SJSA1 (cell line): ENCODE results near the gene KDM4E. TPM values are rescaled to one million over a fixed set of nuclear protein-coding genes. Genes with fewer than 3 reads are reported as not detected.
"Not testable (repeated sequence)": the region's sequence is repeated elsewhere in the genome, so short reads cannot be mapped to it uniquely, and the experiment has no call there.

Experiments
- DNase-seq, 2 experiments: peaks; one replicate each; pipeline ENCODE4 v3.0.0-alpha.2; 2015 to 2020; ENCODE audit warnings: low spot score in 2 of 2, low read depth in 1 of 2
- H3K27ac ChIP-seq: fragments of 250-450 bp; sonication (Bioruptor Pico); 2 replicates; pipeline ENCODE4 v1.5.1; 2020; ENCODE audit warnings: mild to moderate bottlenecking, moderate library complexity
- H3K27me3 ChIP-seq: fragments of 250-450 bp; sonication (Bioruptor Pico); replicated peaks from 2 replicates; pipeline ENCODE4 v1.5.1; 2020; ENCODE audit warnings: mild to moderate bottlenecking, moderate library complexity
- H3K36me3 ChIP-seq: fragments of 250-450 bp; sonication (Bioruptor Pico); 2 replicates; pipeline ENCODE4 v1.5.1; 2020; ENCODE audit warnings: mild to moderate bottlenecking
- H3K4me1 ChIP-seq: fragments of 250-450 bp; sonication (Bioruptor Pico); replicated peaks from 2 replicates; pipeline ENCODE4 v1.6.1; 2021; ENCODE audit warnings: mild to moderate bottlenecking
- H3K4me3 ChIP-seq: fragments of 250-450 bp; sonication (Bioruptor Pico); 2 replicates; pipeline ENCODE4 v1.5.1; 2020; ENCODE audit warnings: mild to moderate bottlenecking
- H3K9me3 ChIP-seq: fragments of 250-450 bp; sonication (Bioruptor Pico); replicated peaks from 2 replicates; pipeline ENCODE4 v1.5.1; 2020; ENCODE audit warnings: mild to moderate bottlenecking
- total RNA-seq: library from RNA; depleted of rRNA; stranded (reverse); fragments of >200 nt; shearing (Covaris generic); gene quantifications from 2 replicates; pipeline ENCODE4 v1.2.3, GENCODE V29; 2014

KDM4E gene
- total RNA-seq, 1 experiment from 2014 or later: not detected

GRCh38 chr11:95033051-95033450 lies 8.0 kb downstream of the KDM4E start:
- no peak for DNase-seq
- no peak overlapping the region for H3K4me3 ChIP-seq
- no peaks in the 10 kb centered on the region for H3K4me1 ChIP-seq
- no peak overlapping the region for H3K27ac ChIP-seq
- no peaks in the 10 kb centered on the region for H3K9me3 ChIP-seq
- no peaks in the 10 kb centered on the region for H3K27me3 ChIP-seq
- H3K36me3 ChIP-seq: no peaks in the 10 kb centered on the region

GRCh38 chr11:95035316-95035715 lies 10.3 kb downstream of the KDM4E start:
- no peak for DNase-seq
- H3K9me3 ChIP-seq: no peaks in the 10 kb centered on the region
- H3K36me3 ChIP-seq: no peaks in the 10 kb centered on the region
- H3K4me3 ChIP-seq: no peak overlapping the region
- H3K27ac ChIP-seq: no peak overlapping the region
- H3K4me1 ChIP-seq: no peaks in the 10 kb centered on the region
- H3K27me3 ChIP-seq: no peaks in the 10 kb centered on the region

DNA sequence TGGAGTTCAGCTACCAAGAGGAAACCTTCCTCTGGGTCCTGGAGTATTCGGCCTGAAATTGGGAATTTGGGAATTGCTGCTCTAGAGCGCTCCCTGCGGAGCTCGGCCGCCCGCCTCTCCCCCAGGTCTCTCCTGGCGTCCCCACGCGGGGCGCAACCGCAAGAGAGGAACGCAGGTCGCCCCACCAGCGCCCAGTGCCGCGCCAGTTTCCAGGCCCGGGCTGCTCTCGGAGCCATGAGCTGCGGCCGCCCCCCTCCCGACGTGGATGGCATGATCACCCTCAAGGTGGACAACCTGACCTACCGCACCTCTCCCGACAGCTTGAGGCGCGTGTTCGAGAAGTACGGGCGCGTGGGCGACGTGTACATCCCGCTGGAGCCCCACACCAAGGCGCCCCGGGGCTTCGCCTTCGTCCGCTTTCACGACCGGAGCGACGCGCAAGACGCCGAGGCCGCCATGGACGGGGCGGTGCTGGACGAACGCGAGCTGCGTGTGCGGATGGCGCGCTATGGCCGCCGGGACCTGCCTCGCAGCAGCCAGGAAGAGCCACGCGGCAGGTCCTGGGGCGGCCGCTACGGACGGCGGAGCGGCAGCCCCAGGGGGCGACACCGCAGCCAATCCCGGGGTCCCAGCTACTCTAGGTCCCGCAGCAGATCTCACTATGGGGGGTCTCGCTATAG lies 12.4 kb downstream of the KDM4E start:
- not testable (repeated sequence) for DNase-seq

GRCh38 chr11:95042239-95042638 lies 17.2 kb downstream of the KDM4E start:
- DNase-seq: no peak
- Histone ChIP-seq H3K27ac (no peak overlapping the region), H3K27me3 (no peaks in the 10 kb centered on the region), H3K4me1 (no peaks in the 10 kb centered on the region), H3K4me3 (no peak overlapping the region), H3K9me3 (no peaks in the 10 kb centered on the region), H3K36me3 (no peaks in the 10 kb centered on the region)

More for the DNA sequence above, 12.4 kb downstream of the KDM4E start:
- not testable (repeated sequence) for H3K9me3 ChIP-seq, H3K36me3 ChIP-seq, H3K27ac ChIP-seq, H3K27me3 ChIP-seq, H3K4me1 ChIP-seq, H3K4me3 ChIP-seq

GRCh38 chr11:95042906-95043305 lies 17.8 kb downstream of the KDM4E start:
- Histone ChIP-seq H3K4me1 (no peaks in the 10 kb centered on the region), H3K9me3 (no peaks in the 10 kb centered on the region), H3K27me3 (no peaks in the 10 kb centered on the region), H3K36me3 (no peaks in the 10 kb centered on the region), H3K4me3 (no peak overlapping the region), H3K27ac (no peak overlapping the region)
- no peak for DNase-seq

- Histone ChIP-seq H3K36me3 (no peaks in the 10 kb centered on the region), H3K4me3 (no peak overlapping the region), H3K4me1 (no peaks in the 10 kb centered on the region), H3K27me3 (no peaks in the 10 kb centered on the region), H3K27ac (no peak overlapping the region), H3K9me3 (no peaks in the 10 kb centered on the region)
- DNase-seq: no peak
These were observed 19.0 kb downstream of the KDM4E start for GRCh38 chr11:95044010-95044409.

- Histone ChIP-seq H3K27me3 (no peaks in the 10 kb centered on the region), H3K27ac (no peak overlapping the region), H3K4me3 (no peak overlapping the region), H3K9me3 (no peaks in the 10 kb centered on the region), H3K4me1 (no peaks in the 10 kb centered on the region), H3K36me3 (no peaks in the 10 kb centered on the region)
- no peak for DNase-seq
These were observed 20.8 kb downstream of the KDM4E start for GRCh38 chr11:95045812-95046211.

GRCh38 chr11:95049122-95049521 lies 24.1 kb downstream of the KDM4E start, which contains the start of gene KDM4F:
Gene KDM4F (plus strand): TSS chr11:95049422.
- not testable (repeated sequence) for H3K27me3 ChIP-seq, H3K4me3 ChIP-seq, H3K36me3 ChIP-seq, H3K27ac ChIP-seq, H3K4me1 ChIP-seq, H3K9me3 ChIP-seq, DNase-seq

DNA sequence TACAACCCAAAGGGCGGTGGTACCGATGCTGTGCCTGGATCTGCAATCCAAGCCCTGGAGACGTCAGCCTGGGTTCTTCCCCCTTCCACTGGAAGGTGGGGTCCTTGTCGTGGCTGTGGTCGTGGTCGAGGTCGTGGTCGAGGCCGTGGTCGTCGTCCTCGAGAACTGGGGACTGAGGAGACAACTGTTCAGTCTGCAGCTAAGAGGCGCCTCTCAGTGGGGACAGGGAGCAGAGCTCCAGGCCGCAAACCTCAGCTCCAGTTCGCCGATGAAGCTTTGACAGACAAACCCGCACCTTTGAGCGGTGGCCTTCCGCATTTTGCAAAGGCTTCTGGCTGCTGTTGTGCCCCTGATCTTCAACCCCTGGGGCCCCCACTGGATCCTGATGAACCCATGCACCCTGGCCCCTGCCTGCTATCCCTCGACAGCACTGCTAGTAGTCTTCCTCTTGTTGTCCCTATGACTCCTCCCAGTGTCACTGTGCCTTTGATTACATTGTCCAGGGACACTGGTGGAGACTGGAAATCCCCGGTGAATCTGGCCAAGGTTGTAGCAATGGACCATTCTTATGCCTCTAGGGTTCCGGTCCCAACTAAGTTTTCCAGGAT lies 25.6 kb downstream of the KDM4E start:
- Histone ChIP-seq H3K27me3 (no peaks in the 10 kb centered on the region), H3K36me3 (no peaks in the 10 kb centered on the region), H3K4me3 (no peak overlapping the region), H3K27ac (no peak overlapping the region), H3K9me3 (no peaks in the 10 kb centered on the region), H3K4me1 (no peaks in the 10 kb centered on the region)
- no peak for DNase-seq

GRCh38 chr11:95054356-95054755 lies 29.3 kb downstream of the KDM4E start:
- no peak for DNase-seq
- Histone ChIP-seq H3K27ac (no peak overlapping the region), H3K36me3 (no peaks in the 10 kb centered on the region), H3K4me3 (no peak overlapping the region), H3K4me1 (no peaks in the 10 kb centered on the region), H3K9me3 (no peaks in the 10 kb centered on the region), H3K27me3 (no peaks in the 10 kb centered on the region)

- Histone ChIP-seq H3K9me3 (no peaks in the 10 kb centered on the region), H3K27ac (no peak overlapping the region), H3K36me3 (no peaks in the 10 kb centered on the region), H3K27me3 (no peaks in the 10 kb centered on the region), H3K4me3 (no peak overlapping the region), H3K4me1 (no peaks in the 10 kb centered on the region)
- DNase-seq: no peak
These were observed 30.3 kb downstream of the KDM4E start for GRCh38 chr11:95055283-95055897.

DNA sequence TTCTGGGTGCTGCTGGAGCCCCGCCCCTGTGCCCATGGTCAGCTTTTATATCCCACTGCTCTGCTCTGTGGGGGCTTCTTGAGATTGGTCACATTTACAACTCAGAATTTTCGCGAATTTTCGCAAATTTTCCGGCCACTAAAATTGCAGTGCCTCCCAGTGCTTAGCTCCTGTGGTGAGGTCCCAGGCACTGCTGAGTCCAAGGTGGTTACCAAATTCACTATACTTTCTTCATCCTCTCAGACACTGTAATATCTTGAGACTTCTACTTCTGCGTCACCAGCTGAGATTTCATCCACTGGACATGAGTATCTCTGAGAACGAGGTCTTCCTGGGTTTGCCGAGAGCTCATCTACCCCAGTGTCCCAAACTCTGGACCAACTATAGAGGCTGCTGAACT lies 32.9 kb downstream of the KDM4E start:
- DNase-seq: no peak
- Histone ChIP-seq H3K9me3 (no peaks in the 10 kb centered on the region), H3K27me3 (no peaks in the 10 kb centered on the region), H3K4me1 (no peaks in the 10 kb centered on the region), H3K4me3 (no peak overlapping the region), H3K36me3 (no peaks in the 10 kb centered on the region), H3K27ac (no peak overlapping the region)

DNA sequence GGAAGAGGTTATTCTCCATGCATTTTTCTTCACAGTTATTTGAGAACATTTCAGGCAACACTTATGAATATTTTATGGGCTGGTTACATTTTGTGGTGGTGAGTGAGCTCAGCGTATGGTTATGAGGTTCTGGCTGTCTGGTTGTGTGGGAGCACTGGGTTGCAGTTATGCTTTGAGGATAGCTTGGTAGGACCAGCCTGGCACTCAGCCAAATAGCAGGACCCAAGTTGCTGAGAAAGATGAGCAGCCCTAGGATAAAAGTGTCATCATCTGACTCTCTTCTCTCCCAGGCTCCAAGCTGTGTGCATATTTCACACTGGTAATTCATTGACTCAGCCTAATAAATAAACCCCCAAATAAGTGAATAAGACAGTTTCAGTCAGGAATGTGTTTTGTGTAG lies 33.6 kb downstream of the KDM4E start:
- Histone ChIP-seq H3K27ac (no peak overlapping the region), H3K27me3 (no peaks in the 10 kb centered on the region), H3K4me1 (no peaks in the 10 kb centered on the region), H3K4me3 (no peak overlapping the region), H3K36me3 (no peaks in the 10 kb centered on the region), H3K9me3 (no peaks in the 10 kb centered on the region)
- DNase-seq: no peak

DNA sequence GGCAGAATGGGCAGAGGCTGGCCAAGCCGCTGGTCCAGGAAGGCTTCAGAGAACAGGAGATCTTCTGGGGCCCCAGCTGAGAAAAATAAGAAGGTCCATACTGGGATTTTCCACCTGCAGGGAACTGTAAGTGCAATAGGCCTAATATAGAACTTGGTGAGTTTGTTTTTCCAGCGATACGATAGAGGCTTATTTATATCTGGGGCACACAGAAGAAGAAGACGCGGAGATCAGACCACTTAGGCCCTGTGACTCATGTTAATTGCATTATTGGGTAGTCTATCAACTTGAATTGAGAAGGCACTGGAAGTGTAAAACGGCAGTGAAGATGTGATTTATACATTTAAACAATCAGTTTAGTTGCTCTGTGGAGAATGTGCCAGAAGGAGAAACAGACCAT lies 34.0 kb downstream of the KDM4E start:
- H3K9me3 ChIP-seq: no peaks in the 10 kb centered on the region
- no peak overlapping the region for H3K4me3 ChIP-seq

More for the DNA sequence above, 34.0 kb downstream of the KDM4E start:
- no peak for DNase-seq
- Histone ChIP-seq H3K36me3 (no peaks in the 10 kb centered on the region), H3K27ac (no peak overlapping the region), H3K4me1 (no peaks in the 10 kb centered on the region), H3K27me3 (no peaks in the 10 kb centered on the region)
